GM12892 (cell line): ENCODE results near the gene CUL3.

Experiments
- POLR2A ChIP-seq: IDR thresholded peaks from 2 replicates; pipeline ENCODE4 v1.6.1; 2011; ENCODE audit warnings: low read depth, low read length, control low read depth
- TAF1 ChIP-seq: IDR thresholded peaks from 2 replicates; pipeline ENCODE4 v1.6.1; 2011; ENCODE audit warnings: low read depth, mild to moderate bottlenecking, control low read depth, low read length, borderline replicate concordance

- TF ChIP-seq POLR2A (no peak), TAF1 (no peak)
Observed at GRCh38 chr2:224507789-224508188, 77.4 kb downstream of the CUL3 start.
